Right lobe of liver (tissue), 6 donors: Measurements from ENCODE around the gene STRN4. TPM values are rescaled to one million over a fixed set of nuclear protein-coding genes. Genes with fewer than 3 reads are reported as not detected.
A peak's percentile ranks its signal among the peaks of the same experiment; 100 is the strongest.

Experiments
- ATAC-seq, 4 donors: fragments of 200-7000 bp; cut with Tn5 transposase; one replicate each; pipeline ENCODE4 v1.9.1; 2020; ENCODE audit warnings: mild to moderate bottlenecking in 4 of 4, moderate library complexity in 4 of 4
- DNase-seq, 3 donors: peaks; one replicate each; pipeline ENCODE4 v3.0.0-alpha.2; 2020
- H3K27ac ChIP-seq, 3 donors: fragments of 200-600 bp; one replicate each; pipeline ENCODE4 v1.8.0; 2022
- H3K27me3 ChIP-seq, 2 donors: fragments of 200-600 bp; one replicate each; pipeline ENCODE4 v1.8.0; 2022
- H3K36me3 ChIP-seq, 4 donors: fragments of 200-600 bp; sonication (generic) in 1 of 4; one replicate each; pipeline versions ENCODE4 v1.5.1 to v1.8.0; 2017 to 2022; ENCODE audit warnings: control low read depth in 1 of 4
- H3K4me1 ChIP-seq, 4 donors: fragments of 200-600 bp; sonication (generic) in 1 of 4; one replicate each; pipeline versions ENCODE4 v1.5.1 to v1.8.0; 2017 to 2022; ENCODE audit warnings: control low read depth in 1 of 4
- H3K4me3 ChIP-seq, 3 donors: fragments of 200-600 bp; one replicate each; pipeline ENCODE4 v1.8.0; 2022
- H3K9me3 ChIP-seq, 4 donors: fragments of 200-600 bp; sonication (generic) in 1 of 4; one replicate each; pipeline versions ENCODE4 v1.5.1 to v1.8.0; 2017 to 2022; ENCODE audit warnings: control low read depth in 1 of 4
- CTCF ChIP-seq, 4 donors: fragments of 200-600 bp in 3 of 4; fragments of 450-650 bp in 1 of 4; IDR thresholded peaks; one replicate each; pipeline versions ENCODE4 v1.5.1 to v1.8.0; 2016 to 2022; ENCODE audit warnings: antibody characterized with exemption in 4 of 4, mild to moderate bottlenecking in 2 of 4
- POLR2A ChIP-seq: fragments of 450-650 bp; IDR thresholded peaks from one replicate; pipeline ENCODE4 v1.6.1; 2017; ENCODE audit warnings: antibody characterized with exemption, mild to moderate bottlenecking
- WGBS: methylation state at CpG from one replicate; pipeline ENCODE4 v1.1.6; 2018; ENCODE audit warnings: low coverage, low lambda C conversion rate; ENCODE audit not compliant: insufficient coverage; ENCODE audit errors: missing lambda C conversion rate; 5-methylcytosine and 5-hydroxymethylcytosine counted together
- intact Hi-C, 2 donors: fragments of 100-400 bp; cut with DNase I; formaldehyde crosslinking; loops; one replicate each; pipeline versions ENCODE4 v1.11.2 to v1.14.1; 2022
- total RNA-seq, 6 experiments: library from RNA; depleted of rRNA in 2 of 6; stranded (reverse); fragments of >200 nt in 2 of 6; fragmentation: NEBNext Ultra II Directional in 3 of 6; extraction: Animal tissue kit (Norgen Biotek cat#: 25700) in 3 of 6; gene quantifications; one replicate each; pipeline versions ENCODE4 v1.1.0 to v1.2.4, GENCODE V29; 2016 to 2023
- donor health status: DM: no; HTN: yes; CAD: no.
- donor health status: DM: no; HTN: no; CAD: no.
- donor health status: DM: no; HTN: no; CAD: no.
- donor health status: DM: no; HTN: yes; CAD: no.
- donor health status: DM: no; HTN: yes; CAD: no.

STRN4 gene
- total RNA-seq, 6 experiments from 2014 or later, result 16.9 to 28.1 (median 23.7) TPM

GRCh38 chr19:46732966-46733689, 13.1 kb downstream of the STRN4 start:
- Histone ChIP-seq H3K9me3 (no peaks in the 10 kb centered on the region), H3K4me1 (peaks cover 0 to 27% (median 3%) of the 10 kb centered on the region in 4 donors), H3K4me3 (no peak overlapping the region), H3K27ac (peak overlapping the region in 1 of 3 donors; percentile 35), H3K36me3 (peaks cover 0 to 55% (median 18%) of the 10 kb centered on the region in 4 donors), H3K27me3 (no peaks in the 10 kb centered on the region)
- no peak for TF ChIP-seq CTCF (IDR thresholded peaks at IDR 0.05)
- 62% methylated on average over 14 of the region's 23 CpGs for WGBS
- DNase-seq (peak in 1 of 3 donors; percentile 56), ATAC-seq (peak; percentile 28 to 53 (median 33))
- intact Hi-C loops, result no loop called here

DNA sequence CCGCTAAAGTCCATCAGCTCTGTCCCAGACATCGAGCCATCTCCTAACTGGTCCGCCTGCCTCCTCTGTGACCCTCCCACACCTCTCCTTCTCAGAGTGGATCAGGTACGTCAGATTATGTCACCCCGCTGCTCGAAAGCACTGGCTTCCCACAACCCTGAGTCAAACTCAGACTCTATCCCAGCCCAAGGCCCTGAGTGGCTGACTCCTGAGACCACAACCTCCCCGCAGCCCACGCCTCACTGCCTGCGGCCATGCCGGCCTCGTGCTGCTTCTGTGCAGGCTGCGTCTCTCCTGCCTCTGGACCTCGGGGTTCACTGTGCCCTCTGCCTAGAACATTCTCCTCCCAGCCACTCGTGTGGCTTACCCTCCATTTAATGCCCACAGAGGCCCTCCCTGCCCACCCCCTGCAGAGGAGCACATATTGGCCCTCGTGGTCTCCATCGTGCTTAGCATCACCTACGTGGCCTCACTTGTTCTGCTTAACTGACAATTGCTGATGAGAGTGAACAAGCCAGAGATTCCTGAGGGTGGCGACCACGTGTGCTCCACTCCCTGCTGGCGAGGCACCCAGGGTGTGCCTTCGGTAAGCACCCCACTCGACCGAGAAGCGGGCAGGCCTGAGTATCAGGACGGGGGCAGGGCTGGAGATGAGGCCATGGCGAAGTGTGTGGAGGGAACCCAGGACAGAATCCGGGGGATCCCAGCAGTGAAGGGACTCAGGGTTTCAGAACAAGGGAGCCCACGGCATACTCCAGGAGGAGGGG, 13.9 kb downstream of the STRN4 start:
- TF ChIP-seq POLR2A (no peak), CTCF (IDR thresholded peaks at IDR 0.05) (no peak)
- Histone ChIP-seq H3K4me3 (no peak overlapping the region), H3K27ac (no peak overlapping the region), H3K9me3 (no peaks in the 10 kb centered on the region), H3K4me1 (peaks cover 0 to 20% (median 3%) of the 10 kb centered on the region in 4 donors), H3K36me3 (peaks cover 0 to 61% (median 19%) of the 10 kb centered on the region in 4 donors), H3K27me3 (no peaks in the 10 kb centered on the region)
- intact Hi-C loops, result no loop called here
- WGBS, result 89% methylated on average over 18 of the region's 28 CpGs
- ATAC-seq (no peak), DNase-seq (no peak)

GRCh38 chr19:46731584-46731983, 14.7 kb downstream of the STRN4 start:
- Histone ChIP-seq H3K27ac (no peak overlapping the region), H3K4me3 (no peak overlapping the region), H3K27me3 (no peaks in the 10 kb centered on the region), H3K9me3 (no peaks in the 10 kb centered on the region), H3K36me3 (peaks cover 0 to 64% (median 17%) of the 10 kb centered on the region in 4 donors), H3K4me1 (peaks cover 0 to 13% (median 3%) of the 10 kb centered on the region in 4 donors)
- 54% methylated on average over 8 of the region's 14 CpGs for WGBS
- ATAC-seq, result peak in 2 of 4 donors; percentile 3 to 9
- intact Hi-C loops, result no loop called here
- no peak for TF ChIP-seq POLR2A
- TF ChIP-seq CTCF (IDR thresholded peaks at IDR 0.05), result no peak
- DNase-seq, result no peak

- no peaks in the 10 kb centered on the region for H3K9me3 ChIP-seq
- WGBS, result no CpG with 5 or more reads among the region's 14 CpGs
- H3K4me3 ChIP-seq, result no peak overlapping the region
- DNase-seq (peak in 1 of 3 donors; percentile 52), ATAC-seq (peak; percentile 34 to 46 (median 40))
- peaks cover 0 to 13% (median 3%) of the 10 kb centered on the region in 4 donors for H3K4me1 ChIP-seq
- intact Hi-C loops, result no loop called here
- no peak overlapping the region for H3K27ac ChIP-seq
- H3K27me3 ChIP-seq, result no peaks in the 10 kb centered on the region
- TF ChIP-seq POLR2A (no peak), CTCF (IDR thresholded peaks at IDR 0.05) (no peak)
- peaks cover 0 to 66% (median 19%) of the 10 kb centered on the region in 4 donors for H3K36me3 ChIP-seq
Measured at GRCh38 chr19:46731007-46731501, 15.2 kb downstream of the STRN4 start.
